ENCODE data around the gene DNAJC2. TPM values are rescaled to one million over a fixed set of nuclear protein-coding genes. Genes with fewer than 3 reads are reported as not detected.

Gene DNAJC2, protein sequence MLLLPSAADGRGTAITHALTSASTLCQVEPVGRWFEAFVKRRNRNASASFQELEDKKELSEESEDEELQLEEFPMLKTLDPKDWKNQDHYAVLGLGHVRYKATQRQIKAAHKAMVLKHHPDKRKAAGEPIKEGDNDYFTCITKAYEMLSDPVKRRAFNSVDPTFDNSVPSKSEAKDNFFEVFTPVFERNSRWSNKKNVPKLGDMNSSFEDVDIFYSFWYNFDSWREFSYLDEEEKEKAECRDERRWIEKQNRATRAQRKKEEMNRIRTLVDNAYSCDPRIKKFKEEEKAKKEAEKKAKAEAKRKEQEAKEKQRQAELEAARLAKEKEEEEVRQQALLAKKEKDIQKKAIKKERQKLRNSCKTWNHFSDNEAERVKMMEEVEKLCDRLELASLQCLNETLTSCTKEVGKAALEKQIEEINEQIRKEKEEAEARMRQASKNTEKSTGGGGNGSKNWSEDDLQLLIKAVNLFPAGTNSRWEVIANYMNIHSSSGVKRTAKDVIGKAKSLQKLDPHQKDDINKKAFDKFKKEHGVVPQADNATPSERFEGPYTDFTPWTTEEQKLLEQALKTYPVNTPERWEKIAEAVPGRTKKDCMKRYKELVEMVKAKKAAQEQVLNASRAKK
- 27.8 TPM for polyA plus RNA-seq (2012; ENCODE audit: low read depth, missing spikeins)

- TF ChIP-seq POU2F2 (IDR thresholded peaks at IDR 0.05; ENCODE audit: low read depth, low read length) = peak; percentile 84
- TF ChIP-seq POLR2A (IDR thresholded peaks at IDR 0.05; ENCODE audit: low read depth, low read length) = peak; percentile 92
- peak; percentile 92 for TF ChIP-seq POLR2AphosphoS5 (IDR thresholded peaks at IDR 0.05; ENCODE audit: low read depth, low read length)
- no peak for TF ChIP-seq SPI1 (IDR thresholded peaks at IDR 0.05; ENCODE audit: low read depth, low read length)
- TF ChIP-seq TAF1 (IDR thresholded peaks at IDR 0.05; ENCODE audit: low read depth, low read length) = peak; percentile 89
- TF ChIP-seq PAX5 (IDR thresholded peaks at IDR 0.05; ENCODE audit: insufficient read depth, low read length, severe bottlenecking) = no peak
- peak; percentile 78 for FAIRE-seq
- DNase-seq (ENCODE audit: insufficient read length, low spot score) = peak; percentile 71
Observed at GRCh38 chr7:103344453-103345149, at the start of gene DNAJC2. TSS of gene DNAJC2 (minus strand) at chr7:103344767. CDS start at chr7:103344622, 145 bp downstream.

- TF ChIP-seq TAF1 (IDR thresholded peaks at IDR 0.05; ENCODE audit: low read depth, low read length) (no peak), PAX5 (IDR thresholded peaks at IDR 0.05; ENCODE audit: insufficient read depth, low read length, severe bottlenecking) (no peak), POLR2A (IDR thresholded peaks at IDR 0.05; ENCODE audit: low read depth, low read length) (no peak), POU2F2 (IDR thresholded peaks at IDR 0.05; ENCODE audit: low read depth, low read length) (no peak), POLR2AphosphoS5 (IDR thresholded peaks at IDR 0.05; ENCODE audit: low read depth, low read length) (no peak), SPI1 (IDR thresholded peaks at IDR 0.05; ENCODE audit: low read depth, low read length) (no peak)
- DNase-seq (ENCODE audit: insufficient read length, low spot score) = no peak
Observed at GRCh38 chr7:103391976-103392375, 47.4 kb upstream of the DNAJC2 start.

DNA sequence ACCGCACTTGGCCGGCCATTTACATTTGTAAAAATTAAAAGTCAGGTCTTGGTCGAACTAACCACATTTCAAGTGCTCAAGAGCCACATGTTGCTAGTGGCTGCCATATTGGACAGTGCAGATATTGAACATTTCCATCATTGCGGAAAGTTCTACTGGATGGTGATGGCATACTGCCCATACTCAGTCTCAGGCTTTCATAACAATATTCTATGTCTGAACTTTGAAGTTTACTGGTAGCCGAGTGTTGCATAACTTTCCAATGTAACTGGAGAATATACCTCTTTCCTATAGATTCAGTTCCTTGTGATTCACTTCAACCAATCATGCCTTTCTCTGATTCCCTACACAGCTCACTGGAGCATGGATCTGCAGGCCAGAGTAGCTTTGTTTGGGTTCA is 46.6 kb upstream of the DNAJC2 start:
- no peak for DNase-seq (ENCODE audit: insufficient read length, low spot score)
- no peak for TF ChIP-seq POLR2A (IDR thresholded peaks at IDR 0.05; ENCODE audit: low read depth, low read length)
- no peak for TF ChIP-seq POU2F2 (IDR thresholded peaks at IDR 0.05; ENCODE audit: low read depth, low read length)
- TF ChIP-seq PAX5 (IDR thresholded peaks at IDR 0.05; ENCODE audit: insufficient read depth, low read length, severe bottlenecking) = no peak
- TF ChIP-seq SPI1 (IDR thresholded peaks at IDR 0.05; ENCODE audit: low read depth, low read length) = no peak
- no peak for TF ChIP-seq POLR2AphosphoS5 (IDR thresholded peaks at IDR 0.05; ENCODE audit: low read depth, low read length)
- TF ChIP-seq TAF1 (IDR thresholded peaks at IDR 0.05; ENCODE audit: low read depth, low read length) = no peak
- no peak for FAIRE-seq

More at GRCh38 chr7:103391976-103392375, 47.4 kb upstream of the DNAJC2 start:
- FAIRE-seq = no peak

DNA sequence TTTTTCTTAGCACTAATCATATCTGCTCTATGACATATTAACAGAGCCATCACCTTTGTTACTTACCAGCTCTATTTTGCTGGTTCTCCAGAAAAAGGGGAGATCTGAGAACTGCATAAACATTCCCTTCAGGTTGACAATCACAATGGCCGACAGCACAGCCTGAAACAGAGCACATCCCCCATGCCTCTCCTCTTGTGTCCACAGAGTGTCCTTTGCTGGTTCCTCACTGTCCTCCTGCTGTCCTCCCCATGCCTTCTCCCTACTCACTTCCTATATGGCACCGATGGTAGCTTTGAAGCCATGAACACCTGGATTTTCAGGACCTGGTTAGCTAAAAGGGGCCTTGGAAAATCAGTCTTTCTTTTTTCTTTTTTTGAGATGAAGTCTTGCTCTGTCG is 44.7 kb upstream of the DNAJC2 start:
- no peak for DNase-seq (ENCODE audit: insufficient read length, low spot score)
- TF ChIP-seq SPI1 (IDR thresholded peaks at IDR 0.05; ENCODE audit: low read depth, low read length) (no peak), POLR2A (IDR thresholded peaks at IDR 0.05; ENCODE audit: low read depth, low read length) (no peak), TAF1 (IDR thresholded peaks at IDR 0.05; ENCODE audit: low read depth, low read length) (no peak), PAX5 (IDR thresholded peaks at IDR 0.05; ENCODE audit: insufficient read depth, low read length, severe bottlenecking) (no peak), POU2F2 (IDR thresholded peaks at IDR 0.05; ENCODE audit: low read depth, low read length) (no peak), POLR2AphosphoS5 (IDR thresholded peaks at IDR 0.05; ENCODE audit: low read depth, low read length) (no peak)
- no peak for FAIRE-seq

DNA sequence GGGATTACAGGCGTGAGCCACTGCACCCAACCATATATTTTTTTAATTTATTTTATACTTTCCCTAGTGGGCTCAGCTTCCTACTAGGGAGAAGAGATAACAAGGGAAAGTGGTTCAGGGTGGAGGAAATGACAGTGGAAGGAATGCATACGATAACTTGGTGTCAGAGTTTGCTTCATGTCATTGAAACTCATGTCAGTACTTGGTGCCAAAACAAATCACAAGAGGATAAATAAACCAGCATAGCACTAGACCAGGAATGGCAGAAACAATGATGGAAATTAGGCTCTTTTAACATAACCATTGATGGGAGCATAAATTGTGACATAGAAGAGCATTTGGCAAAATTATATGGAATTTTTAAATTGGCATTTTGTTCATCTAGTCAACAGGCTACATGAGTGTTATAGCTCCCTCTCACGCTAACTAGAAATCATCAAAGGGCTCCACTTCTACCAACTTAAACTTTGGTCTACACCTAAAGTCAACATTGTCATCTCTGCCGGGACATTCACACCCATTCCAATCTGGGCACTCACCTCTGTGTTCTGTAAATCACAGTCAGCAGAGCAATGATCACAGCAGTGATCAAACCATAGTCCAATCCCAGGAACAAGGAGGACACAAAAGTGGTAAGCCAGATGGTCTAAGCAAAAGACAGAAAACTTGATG is 44.0 kb upstream of the DNAJC2 start:
- no peak for TF ChIP-seq PAX5 (IDR thresholded peaks at IDR 0.05; ENCODE audit: insufficient read depth, low read length, severe bottlenecking)
- TF ChIP-seq POLR2AphosphoS5 (IDR thresholded peaks at IDR 0.05; ENCODE audit: low read depth, low read length) = no peak
- TF ChIP-seq POU2F2 (IDR thresholded peaks at IDR 0.05; ENCODE audit: low read depth, low read length) = no peak
- TF ChIP-seq POLR2A (IDR thresholded peaks at IDR 0.05; ENCODE audit: low read depth, low read length) = no peak
- no peak for TF ChIP-seq SPI1 (IDR thresholded peaks at IDR 0.05; ENCODE audit: low read depth, low read length)
- no peak for TF ChIP-seq TAF1 (IDR thresholded peaks at IDR 0.05; ENCODE audit: low read depth, low read length)
- DNase-seq (ENCODE audit: insufficient read length, low spot score) (no peak), FAIRE-seq (no peak)

DNA sequence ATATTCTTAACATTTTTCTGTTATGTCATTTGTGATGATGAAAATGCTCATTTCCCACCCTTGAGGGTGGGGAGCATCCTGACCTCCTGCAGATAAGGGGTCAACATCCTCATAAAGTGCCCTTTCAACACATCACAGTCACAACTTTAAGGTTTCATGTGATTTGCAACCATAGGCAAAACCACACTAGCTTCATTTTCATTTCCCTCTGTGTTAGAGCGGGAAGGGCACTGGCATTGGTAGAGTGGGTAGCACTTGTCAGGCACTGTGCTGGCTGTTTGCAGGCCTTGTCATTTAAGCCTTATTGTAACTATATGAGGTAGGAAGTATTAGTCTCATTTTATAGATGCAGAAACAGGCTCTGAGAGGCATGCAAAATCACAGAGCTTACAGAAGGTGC is 42.7 kb upstream of the DNAJC2 start:
- no peak for FAIRE-seq
- DNase-seq (ENCODE audit: insufficient read length, low spot score) = no peak

DNA sequence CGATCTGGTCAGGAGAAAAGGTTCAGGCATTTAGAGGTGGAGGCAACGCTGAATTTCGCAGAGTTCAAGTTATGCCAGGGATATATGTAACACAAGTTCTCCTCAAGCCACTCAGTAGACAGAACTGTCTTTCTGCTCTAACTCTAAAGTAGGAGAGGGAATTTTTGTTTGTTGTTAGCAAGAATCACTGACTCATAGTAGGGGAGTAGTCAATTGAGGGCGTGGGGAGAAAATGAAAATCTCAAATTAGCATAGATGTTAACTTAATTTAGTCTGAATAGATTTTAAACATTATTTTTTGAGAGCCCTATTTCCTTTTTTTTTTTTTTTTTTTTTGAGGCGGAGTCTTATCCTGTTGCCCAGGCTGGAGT is 37.5 kb upstream of the DNAJC2 start:
- TF ChIP-seq POLR2A (IDR thresholded peaks at IDR 0.05; ENCODE audit: low read depth, low read length) (no peak), PAX5 (IDR thresholded peaks at IDR 0.05; ENCODE audit: insufficient read depth, low read length, severe bottlenecking) (no peak), POLR2AphosphoS5 (IDR thresholded peaks at IDR 0.05; ENCODE audit: low read depth, low read length) (no peak), TAF1 (IDR thresholded peaks at IDR 0.05; ENCODE audit: low read depth, low read length) (no peak)
- DNase-seq (ENCODE audit: insufficient read length, low spot score) (no peak), FAIRE-seq (no peak)

More for the DNA sequence above, 42.7 kb upstream of the DNAJC2 start:
- no peak for TF ChIP-seq POU2F2 (IDR thresholded peaks at IDR 0.05; ENCODE audit: low read depth, low read length)

GRCh38 chr7:103381280-103382031 is 36.9 kb upstream of the DNAJC2 start:
- TF ChIP-seq POU2F2 (IDR thresholded peaks at IDR 0.05; ENCODE audit: low read depth, low read length) = no peak
- no peak for TF ChIP-seq SPI1 (IDR thresholded peaks at IDR 0.05; ENCODE audit: low read depth, low read length)
- TF ChIP-seq POLR2AphosphoS5 (IDR thresholded peaks at IDR 0.05; ENCODE audit: low read depth, low read length) = no peak
- no peak for TF ChIP-seq PAX5 (IDR thresholded peaks at IDR 0.05; ENCODE audit: insufficient read depth, low read length, severe bottlenecking)
- no peak for DNase-seq (ENCODE audit: insufficient read length, low spot score)
- no peak for FAIRE-seq

All from GM12891 (cell line).